Epithelial cell of proximal tubule (primary cell): Measurements from ENCODE around the gene ZNF587. TPM values are rescaled to one million over a fixed set of nuclear protein-coding genes. Genes with fewer than 3 reads are reported as not detected.
"Not testable (repeated sequence)": the region's sequence is repeated elsewhere in the genome, so short reads cannot be mapped to it uniquely, and the experiment has no call there.

Experiments
- DNase-seq: peaks from one replicate; pipeline ENCODE4 v3.0.0-alpha.2; 2011; ENCODE audit warnings: low read depth
- H3K4me3 ChIP-seq: 2 replicates; pipeline ENCODE4 v1.5.1; 2011; ENCODE audit warnings: low read depth, mild to moderate bottlenecking, low read length
- CTCF ChIP-seq: conservative IDR thresholded peaks from 2 replicates; pipeline ENCODE4 v1.5.1; 2012; ENCODE audit warnings: low read depth, mild to moderate bottlenecking, low read length
- total RNA-seq: library from RNA; depleted of rRNA; stranded (reverse); fragments of >200 nt; gene quantifications from 2 replicates; pipeline ENCODE4 v1.2.3, GENCODE V29; 2015

Gene ZNF587
- 14.4 and 16.6 TPM in 2 replicates for total RNA-seq

DNA sequence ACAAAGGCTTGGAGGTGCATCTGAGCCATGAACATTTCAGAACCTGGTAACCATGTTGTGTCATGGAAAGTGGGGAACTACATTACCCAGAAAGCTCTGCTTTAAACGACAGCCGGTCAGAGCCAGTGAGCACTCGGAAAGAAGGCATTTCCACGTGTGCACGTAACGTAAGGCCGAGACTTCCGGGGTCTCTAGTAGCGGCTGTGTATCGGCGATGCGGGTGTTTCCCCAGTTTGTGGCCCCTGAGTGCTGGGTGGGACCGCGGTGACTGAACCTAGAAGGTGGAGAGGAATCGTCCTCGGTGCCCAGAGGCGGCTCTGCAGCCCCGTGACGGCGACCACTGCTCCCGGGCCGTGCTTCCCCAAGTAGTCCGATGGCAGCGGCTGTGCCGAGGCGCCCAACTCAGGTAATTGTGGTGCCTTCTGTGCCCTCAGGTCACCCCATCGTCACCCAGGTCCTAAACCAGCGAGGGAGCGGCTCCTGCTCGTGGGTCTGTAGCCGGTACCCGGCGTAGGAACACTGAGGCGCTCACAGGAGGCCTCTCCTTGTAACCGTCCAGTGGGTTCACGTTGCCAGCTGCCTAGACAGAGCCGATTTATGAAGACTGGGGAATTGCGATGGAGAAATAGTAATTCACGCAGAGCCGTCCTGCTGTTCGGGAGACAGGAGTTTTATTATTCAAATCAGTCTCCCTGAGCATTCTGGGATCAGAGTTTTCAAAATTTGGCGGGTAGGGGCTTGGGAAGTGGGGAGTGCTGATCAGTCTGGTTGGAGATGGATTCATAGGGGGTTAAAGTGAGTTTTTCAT lies at the start of gene ZNF587:
ZNF587 (plus strand) TSS at position 194 of the 808 bp plus-strand sequence; CDS start at position 374, 180 bp downstream.
- peak; percentile 43 for DNase-seq
- peak within 1 kb of the TSS; percentile 92 for H3K4me3 ChIP-seq

GRCh38 chr19:57800696-57801095 lies 49.0 kb upstream of the ZNF587 start:
- no peak overlapping the region for H3K4me3 ChIP-seq
- no peak for TF ChIP-seq CTCF
- no peak for DNase-seq

- no peak overlapping the region for H3K4me3 ChIP-seq
Observed at GRCh38 chr19:57802269-57802668, 47.4 kb upstream of the ZNF587 start.

GRCh38 chr19:57803265-57803593 lies 46.4 kb upstream of the ZNF587 start:
- H3K4me3 ChIP-seq = peak overlapping the region; percentile 74
- DNase-seq = no peak
- no peak for TF ChIP-seq CTCF

More at GRCh38 chr19:57802269-57802668, 47.4 kb upstream of the ZNF587 start:
- TF ChIP-seq CTCF = no peak
- no peak for DNase-seq

- TF ChIP-seq CTCF = no peak
- DNase-seq = peak; percentile 40
- peak overlapping the region; percentile 74 for H3K4me3 ChIP-seq
Observed at GRCh38 chr19:57803594-57804325, 45.9 kb upstream of the ZNF587 start.

DNA sequence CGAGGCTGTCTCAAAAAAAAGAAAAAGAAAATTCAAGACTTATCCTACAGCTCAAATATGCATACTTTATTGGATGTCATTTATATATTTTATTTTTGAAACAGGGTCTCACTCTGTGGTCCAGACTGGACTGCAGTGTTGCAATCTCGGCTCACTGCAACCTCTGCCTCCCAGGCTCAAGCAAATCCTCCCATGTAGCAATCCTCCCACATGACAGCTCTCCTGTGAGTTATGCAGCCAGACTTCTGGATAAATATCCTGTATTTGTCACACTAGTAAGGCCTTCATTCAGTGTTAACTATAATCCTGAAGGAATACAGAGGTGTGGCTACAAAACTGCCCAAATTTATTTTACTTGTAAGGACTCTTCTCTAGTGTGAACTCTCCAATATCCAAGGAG lies 42.1 kb upstream of the ZNF587 start:
- DNase-seq = no peak
- H3K4me3 ChIP-seq = no peak overlapping the region
- no peak for TF ChIP-seq CTCF

- H3K4me3 ChIP-seq, DNase-seq: not testable (repeated sequence)
Observed at GRCh38 chr19:57810410-57811295, 39.0 kb upstream of the ZNF587 start.
